HepG2 (cell line): ENCODE measurements around the gene AXIN2. TPM values are rescaled to one million over a fixed set of nuclear protein-coding genes. Genes with fewer than 3 reads are reported as not detected.

Source experiments
- ATF7-NPFF ChIP-seq: sonication (generic); formaldehyde crosslinking; IDR thresholded peaks from 2 replicates; pipeline ENCODE4 v1.8.1; 2023; ENCODE audit warnings: mild to moderate bottlenecking, low read depth, missing genetic modification reagents, moderate library complexity
- BRD4 ChIP-seq: sonication (generic); formaldehyde crosslinking; IDR thresholded peaks from 2 replicates; pipeline ENCODE4 v1.4.0; 2020; ENCODE audit warnings: missing genetic modification reagents
- GATAD2A ChIP-seq: IDR thresholded peaks from 2 replicates; pipeline ENCODE4 v1.6.1; 2016
- IRF2 ChIP-seq: IDR thresholded peaks from 2 replicates; pipeline ENCODE4 v1.6.1; 2018; ENCODE audit warnings: missing genetic modification reagents, missing compliant biosample characterization
- PAX8 ChIP-seq: sonication (generic); formaldehyde crosslinking; IDR thresholded peaks from 2 replicates; pipeline ENCODE4 v1.8.0; 2022; ENCODE audit warnings: mild to moderate bottlenecking, missing genetic modification reagents, borderline replicate concordance
- SIN3A ChIP-seq: IDR thresholded peaks from 2 replicates; pipeline ENCODE4 v1.6.1; 2011; ENCODE audit warnings: low read depth, mild to moderate bottlenecking, control low read depth, low read length, borderline replicate concordance
- ZNF225 ChIP-seq: sonication (generic); formaldehyde crosslinking; IDR thresholded peaks from 2 replicates; pipeline ENCODE4 v1.4.0; 2020; ENCODE audit warnings: mild to moderate bottlenecking, missing genetic modification reagents
- ZNF33A ChIP-seq: sonication (generic); formaldehyde crosslinking; IDR thresholded peaks from 2 replicates; pipeline ENCODE4 v1.5.1; 2020; ENCODE audit warnings: missing genetic modification reagents, mild to moderate bottlenecking, moderate library complexity, borderline replicate concordance
- ZNF543 ChIP-seq: sonication (generic); formaldehyde crosslinking; IDR thresholded peaks from 2 replicates; pipeline ENCODE4 v1.4.0; 2020; ENCODE audit warnings: mild to moderate bottlenecking, missing genetic modification reagents
- polyA plus RNA-seq, 8 experiments: library from polyadenylated mRNA; depleted of rRNA in 3 of 8; stranded (reverse) in 7 of 8; unstranded in 1 of 8; fragments of >200 nt; fragmentation: Illumina TruSeq in 4 of 8; extraction: Trizol in 4 of 8; gene quantifications; 2 replicates each; pipeline versions ENCODE4 v1.2.1 to v1.2.3, GENCODE V29; 2011 to 2016; ENCODE audit warnings: low read depth in 4 of 8, missing spikeins in 1 of 8, mixed read lengths in 1 of 8; ENCODE audit not compliant: insufficient read depth in 1 of 8
- total RNA-seq, 5 experiments: library from RNA; depleted of rRNA; stranded (reverse); fragments of >200 nt; fragmentation: Illumina TruSeq; extraction: Trizol; gene quantifications; 2 replicates each; pipeline ENCODE4 v1.2.3, GENCODE V29; 2016; ENCODE audit warnings: low read depth in 1 of 5
- TF ChIP-seq, protein P1 (sequence below): sonication (generic); formaldehyde crosslinking; IDR thresholded peaks from 2 replicates; pipeline ENCODE4 v1.8.0; 2022; ENCODE audit warnings: missing genetic modification reagents, mild to moderate bottlenecking, inconsistent platforms, borderline replicate concordance
- TF ChIP-seq, protein P2 (sequence below): sonication (generic); formaldehyde crosslinking; IDR thresholded peaks from 2 replicates; pipeline ENCODE4 v1.4.0; 2020; ENCODE audit warnings: missing genetic modification reagents
- TF ChIP-seq, protein P3 (sequence below): sonication (generic); formaldehyde crosslinking; IDR thresholded peaks from 2 replicates; pipeline ENCODE4 v1.4.0; 2020; ENCODE audit warnings: missing genetic modification reagents, mild to moderate bottlenecking, borderline replicate concordance
- TF ChIP-seq, protein P4 (sequence below): IDR thresholded peaks from 2 replicates; pipeline ENCODE4 v1.6.1; 2012; ENCODE audit warnings: low read depth, low read length, improper control_type of control experiment
- TF ChIP-seq, protein P5 (sequence below): sonication (generic); formaldehyde crosslinking; IDR thresholded peaks from 2 replicates; pipeline ENCODE4 v1.4.0; 2020; ENCODE audit warnings: missing genetic modification reagents

The AXIN2 gene
- total and polyA plus RNA-seq, 2 of the 13 experiments (the other 11 are each of a cell fraction or from before 2014, with no cell fraction given), result 58.6 to 63.4 TPM

- TF ChIP-seq, protein P1, sequence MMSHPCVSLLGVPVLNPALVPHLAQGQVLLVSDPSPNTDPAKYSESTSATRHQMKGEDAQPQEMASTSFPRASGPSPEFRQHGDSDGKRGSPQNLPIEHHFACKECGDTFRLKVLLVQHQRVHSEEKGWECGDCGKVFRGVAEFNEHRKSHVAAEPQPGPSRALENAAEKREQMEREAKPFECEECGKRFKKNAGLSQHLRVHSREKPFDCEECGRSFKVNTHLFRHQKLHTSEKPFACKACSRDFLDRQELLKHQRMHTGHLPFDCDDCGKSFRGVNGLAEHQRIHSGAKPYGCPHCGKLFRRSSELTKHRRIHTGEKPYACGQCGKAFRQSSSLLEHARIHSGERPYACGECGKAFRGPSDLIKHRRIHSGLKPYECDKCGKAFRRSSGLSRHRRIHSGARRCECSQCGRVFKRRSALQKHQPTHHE (CRISPR knock-in tag), result no peak
- no peak for TF ChIP-seq SIN3A
- no peak for TF ChIP-seq IRF2
- no peak for TF ChIP-seq ZNF225
- TF ChIP-seq, protein P2, sequence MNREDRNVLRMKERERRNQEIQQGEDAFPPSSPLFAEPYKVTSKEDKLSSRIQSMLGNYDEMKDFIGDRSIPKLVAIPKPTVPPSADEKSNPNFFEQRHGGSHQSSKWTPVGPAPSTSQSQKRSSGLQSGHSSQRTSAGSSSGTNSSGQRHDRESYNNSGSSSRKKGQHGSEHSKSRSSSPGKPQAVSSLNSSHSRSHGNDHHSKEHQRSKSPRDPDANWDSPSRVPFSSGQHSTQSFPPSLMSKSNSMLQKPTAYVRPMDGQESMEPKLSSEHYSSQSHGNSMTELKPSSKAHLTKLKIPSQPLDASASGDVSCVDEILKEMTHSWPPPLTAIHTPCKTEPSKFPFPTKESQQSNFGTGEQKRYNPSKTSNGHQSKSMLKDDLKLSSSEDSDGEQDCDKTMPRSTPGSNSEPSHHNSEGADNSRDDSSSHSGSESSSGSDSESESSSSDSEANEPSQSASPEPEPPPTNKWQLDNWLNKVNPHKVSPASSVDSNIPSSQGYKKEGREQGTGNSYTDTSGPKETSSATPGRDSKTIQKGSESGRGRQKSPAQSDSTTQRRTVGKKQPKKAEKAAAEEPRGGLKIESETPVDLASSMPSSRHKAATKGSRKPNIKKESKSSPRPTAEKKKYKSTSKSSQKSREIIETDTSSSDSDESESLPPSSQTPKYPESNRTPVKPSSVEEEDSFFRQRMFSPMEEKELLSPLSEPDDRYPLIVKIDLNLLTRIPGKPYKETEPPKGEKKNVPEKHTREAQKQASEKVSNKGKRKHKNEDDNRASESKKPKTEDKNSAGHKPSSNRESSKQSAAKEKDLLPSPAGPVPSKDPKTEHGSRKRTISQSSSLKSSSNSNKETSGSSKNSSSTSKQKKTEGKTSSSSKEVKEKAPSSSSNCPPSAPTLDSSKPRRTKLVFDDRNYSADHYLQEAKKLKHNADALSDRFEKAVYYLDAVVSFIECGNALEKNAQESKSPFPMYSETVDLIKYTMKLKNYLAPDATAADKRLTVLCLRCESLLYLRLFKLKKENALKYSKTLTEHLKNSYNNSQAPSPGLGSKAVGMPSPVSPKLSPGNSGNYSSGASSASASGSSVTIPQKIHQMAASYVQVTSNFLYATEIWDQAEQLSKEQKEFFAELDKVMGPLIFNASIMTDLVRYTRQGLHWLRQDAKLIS, result 0 out of 2 replicates have a peak, but pooled peaks have one; percentile 20
- peak; percentile 67; the same call in 1 of the 2 replicates for TF ChIP-seq ZNF543 (CRISPR knock-in tag)
- TF ChIP-seq, protein P3, sequence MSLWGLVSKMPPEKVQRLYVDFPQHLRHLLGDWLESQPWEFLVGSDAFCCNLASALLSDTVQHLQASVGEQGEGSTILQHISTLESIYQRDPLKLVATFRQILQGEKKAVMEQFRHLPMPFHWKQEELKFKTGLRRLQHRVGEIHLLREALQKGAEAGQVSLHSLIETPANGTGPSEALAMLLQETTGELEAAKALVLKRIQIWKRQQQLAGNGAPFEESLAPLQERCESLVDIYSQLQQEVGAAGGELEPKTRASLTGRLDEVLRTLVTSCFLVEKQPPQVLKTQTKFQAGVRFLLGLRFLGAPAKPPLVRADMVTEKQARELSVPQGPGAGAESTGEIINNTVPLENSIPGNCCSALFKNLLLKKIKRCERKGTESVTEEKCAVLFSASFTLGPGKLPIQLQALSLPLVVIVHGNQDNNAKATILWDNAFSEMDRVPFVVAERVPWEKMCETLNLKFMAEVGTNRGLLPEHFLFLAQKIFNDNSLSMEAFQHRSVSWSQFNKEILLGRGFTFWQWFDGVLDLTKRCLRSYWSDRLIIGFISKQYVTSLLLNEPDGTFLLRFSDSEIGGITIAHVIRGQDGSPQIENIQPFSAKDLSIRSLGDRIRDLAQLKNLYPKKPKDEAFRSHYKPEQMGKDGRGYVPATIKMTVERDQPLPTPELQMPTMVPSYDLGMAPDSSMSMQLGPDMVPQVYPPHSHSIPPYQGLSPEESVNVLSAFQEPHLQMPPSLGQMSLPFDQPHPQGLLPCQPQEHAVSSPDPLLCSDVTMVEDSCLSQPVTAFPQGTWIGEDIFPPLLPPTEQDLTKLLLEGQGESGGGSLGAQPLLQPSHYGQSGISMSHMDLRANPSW (CRISPR knock-in tag), result no peak
- no peak for TF ChIP-seq PAX8 (CRISPR knock-in tag)
- peak; percentile 71 for TF ChIP-seq GATAD2A
- TF ChIP-seq, protein P4, sequence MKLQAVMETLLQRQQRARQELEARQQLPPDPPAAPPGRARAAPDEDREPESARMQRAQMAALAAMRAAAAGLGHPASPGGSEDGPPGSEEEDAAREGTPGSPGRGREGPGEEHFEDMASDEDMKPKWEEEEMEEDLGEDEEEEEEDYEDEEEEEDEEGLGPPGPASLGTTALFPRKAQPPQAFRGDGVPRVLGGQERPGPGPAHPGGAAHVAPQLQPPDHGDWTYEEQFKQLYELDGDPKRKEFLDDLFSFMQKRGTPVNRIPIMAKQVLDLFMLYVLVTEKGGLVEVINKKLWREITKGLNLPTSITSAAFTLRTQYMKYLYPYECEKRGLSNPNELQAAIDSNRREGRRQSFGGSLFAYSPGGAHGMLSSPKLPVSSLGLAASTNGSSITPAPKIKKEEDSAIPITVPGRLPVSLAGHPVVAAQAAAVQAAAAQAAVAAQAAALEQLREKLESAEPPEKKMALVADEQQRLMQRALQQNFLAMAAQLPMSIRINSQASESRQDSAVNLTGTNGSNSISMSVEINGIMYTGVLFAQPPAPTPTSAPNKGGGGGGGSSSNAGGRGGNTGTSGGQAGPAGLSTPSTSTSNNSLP, result peak; percentile 63; the same call in 1 of the 2 replicates
- peak; percentile 37; the same call in 1 of the 2 replicates for TF ChIP-seq BRD4 (CRISPR knock-in tag)
- TF ChIP-seq ATF7-NPFF (CRISPR knock-in tag), result no peak
- TF ChIP-seq ZNF33A (CRISPR knock-in tag), result no peak
- TF ChIP-seq, protein P5, sequence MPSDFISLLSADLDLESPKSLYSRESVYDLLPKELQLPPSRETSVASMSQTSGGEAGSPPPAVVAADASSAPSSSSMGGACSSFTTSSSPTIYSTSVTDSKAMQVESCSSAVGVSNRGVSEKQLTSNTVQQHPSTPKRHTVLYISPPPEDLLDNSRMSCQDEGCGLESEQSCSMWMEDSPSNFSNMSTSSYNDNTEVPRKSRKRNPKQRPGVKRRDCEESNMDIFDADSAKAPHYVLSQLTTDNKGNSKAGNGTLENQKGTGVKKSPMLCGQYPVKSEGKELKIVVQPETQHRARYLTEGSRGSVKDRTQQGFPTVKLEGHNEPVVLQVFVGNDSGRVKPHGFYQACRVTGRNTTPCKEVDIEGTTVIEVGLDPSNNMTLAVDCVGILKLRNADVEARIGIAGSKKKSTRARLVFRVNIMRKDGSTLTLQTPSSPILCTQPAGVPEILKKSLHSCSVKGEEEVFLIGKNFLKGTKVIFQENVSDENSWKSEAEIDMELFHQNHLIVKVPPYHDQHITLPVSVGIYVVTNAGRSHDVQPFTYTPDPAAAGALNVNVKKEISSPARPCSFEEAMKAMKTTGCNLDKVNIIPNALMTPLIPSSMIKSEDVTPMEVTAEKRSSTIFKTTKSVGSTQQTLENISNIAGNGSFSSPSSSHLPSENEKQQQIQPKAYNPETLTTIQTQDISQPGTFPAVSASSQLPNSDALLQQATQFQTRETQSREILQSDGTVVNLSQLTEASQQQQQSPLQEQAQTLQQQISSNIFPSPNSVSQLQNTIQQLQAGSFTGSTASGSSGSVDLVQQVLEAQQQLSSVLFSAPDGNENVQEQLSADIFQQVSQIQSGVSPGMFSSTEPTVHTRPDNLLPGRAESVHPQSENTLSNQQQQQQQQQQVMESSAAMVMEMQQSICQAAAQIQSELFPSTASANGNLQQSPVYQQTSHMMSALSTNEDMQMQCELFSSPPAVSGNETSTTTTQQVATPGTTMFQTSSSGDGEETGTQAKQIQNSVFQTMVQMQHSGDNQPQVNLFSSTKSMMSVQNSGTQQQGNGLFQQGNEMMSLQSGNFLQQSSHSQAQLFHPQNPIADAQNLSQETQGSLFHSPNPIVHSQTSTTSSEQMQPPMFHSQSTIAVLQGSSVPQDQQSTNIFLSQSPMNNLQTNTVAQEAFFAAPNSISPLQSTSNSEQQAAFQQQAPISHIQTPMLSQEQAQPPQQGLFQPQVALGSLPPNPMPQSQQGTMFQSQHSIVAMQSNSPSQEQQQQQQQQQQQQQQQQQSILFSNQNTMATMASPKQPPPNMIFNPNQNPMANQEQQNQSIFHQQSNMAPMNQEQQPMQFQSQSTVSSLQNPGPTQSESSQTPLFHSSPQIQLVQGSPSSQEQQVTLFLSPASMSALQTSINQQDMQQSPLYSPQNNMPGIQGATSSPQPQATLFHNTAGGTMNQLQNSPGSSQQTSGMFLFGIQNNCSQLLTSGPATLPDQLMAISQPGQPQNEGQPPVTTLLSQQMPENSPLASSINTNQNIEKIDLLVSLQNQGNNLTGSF (CRISPR knock-in tag), result no peak
These were observed 26.8 kb upstream of the AXIN2 start (continued) for GRCh38 chr17:65588181-65588808.
